Tibial artery (tissue), 4 donors: Measurements from ENCODE around the gene DYNC2I2.
"Not testable (repeated sequence)": the region's sequence is repeated elsewhere in the genome, so short reads cannot be mapped to it uniquely, and the experiment has no call there.

Experiments used
- DNase-seq, 2 donors: peaks; one replicate each; pipeline ENCODE4 v3.0.0-alpha.2; 2019
- H3K27ac ChIP-seq, 2 donors: fragments of 200-600 bp; sonication (generic) in 1 of 2; 1 replicate in 1 of 2; 2 replicates in 1 of 2; pipeline ENCODE4 v1.5.1; 2018 to 2019; ENCODE audit warnings: mild to moderate bottlenecking in 1 of 2
- H3K27me3 ChIP-seq, 2 donors: fragments of 200-600 bp; sonication (generic) in 1 of 2; one replicate each; pipeline versions ENCODE4 v1.5.1 to v1.6.0; 2016 to 2019
- H3K36me3 ChIP-seq, 3 donors: fragments of 200-600 bp; sonication (generic) in 2 of 3; one replicate each; pipeline ENCODE4 v1.5.1; 2016 to 2019; ENCODE audit warnings: mild to moderate bottlenecking in 2 of 3
- H3K4me1 ChIP-seq, 4 donors: fragments of 200-600 bp; sonication (generic) in 2 of 4; 1 replicate in 3 of 4; 2 replicates in 1 of 4; pipeline ENCODE4 v1.5.1; 2016 to 2019
- H3K4me3 ChIP-seq, 2 donors: fragments of 200-600 bp; sonication (generic) in 1 of 2; 1 replicate in 1 of 2; 2 replicates in 1 of 2; pipeline ENCODE4 v1.5.1; 2018 to 2019; ENCODE audit warnings: mild to moderate bottlenecking in 2 of 2
- H3K9me3 ChIP-seq, 3 donors: fragments of 200-600 bp; sonication (generic) in 1 of 3; one replicate each; pipeline ENCODE4 v1.5.1; 2016 to 2019
- intact Hi-C: fragments of 100-400 bp; cut with DNase I; formaldehyde crosslinking; loops from one replicate; pipeline ENCODE4 v1.15.0; 2023; ENCODE audit warnings: low total_unique reads
- TF ChIP-seq, protein P1 (sequence below), 2 experiments: fragments of 200-600 bp in 1 of 2; fragments of 450-650 bp in 1 of 2; IDR thresholded peaks; one replicate each; pipeline ENCODE4 v1.5.1; 2017 to 2019; ENCODE audit warnings: antibody characterized with exemption in 2 of 2, mild to moderate bottlenecking in 1 of 2, moderate library complexity in 1 of 2

The DYNC2I2 gene

GRCh38 chr9:128683340-128684064, 26.9 kb upstream of the DYNC2I2 start:
- Histone ChIP-seq H3K36me3 (no peaks in the 10 kb centered on the region), H3K27me3 (peaks cover 0 to 5% of the 10 kb centered on the region in 2 donors), H3K9me3 (no peaks in the 10 kb centered on the region), H3K4me1 (peaks cover 0 to 26% (median 19%) of the 10 kb centered on the region in 4 donors), H3K27ac (peak overlapping the region; percentile 38 to 41), H3K4me3 (peak overlapping the region; percentile 39 to 57)
- intact Hi-C loops = no loop called here
- TF ChIP-seq, protein P1, sequence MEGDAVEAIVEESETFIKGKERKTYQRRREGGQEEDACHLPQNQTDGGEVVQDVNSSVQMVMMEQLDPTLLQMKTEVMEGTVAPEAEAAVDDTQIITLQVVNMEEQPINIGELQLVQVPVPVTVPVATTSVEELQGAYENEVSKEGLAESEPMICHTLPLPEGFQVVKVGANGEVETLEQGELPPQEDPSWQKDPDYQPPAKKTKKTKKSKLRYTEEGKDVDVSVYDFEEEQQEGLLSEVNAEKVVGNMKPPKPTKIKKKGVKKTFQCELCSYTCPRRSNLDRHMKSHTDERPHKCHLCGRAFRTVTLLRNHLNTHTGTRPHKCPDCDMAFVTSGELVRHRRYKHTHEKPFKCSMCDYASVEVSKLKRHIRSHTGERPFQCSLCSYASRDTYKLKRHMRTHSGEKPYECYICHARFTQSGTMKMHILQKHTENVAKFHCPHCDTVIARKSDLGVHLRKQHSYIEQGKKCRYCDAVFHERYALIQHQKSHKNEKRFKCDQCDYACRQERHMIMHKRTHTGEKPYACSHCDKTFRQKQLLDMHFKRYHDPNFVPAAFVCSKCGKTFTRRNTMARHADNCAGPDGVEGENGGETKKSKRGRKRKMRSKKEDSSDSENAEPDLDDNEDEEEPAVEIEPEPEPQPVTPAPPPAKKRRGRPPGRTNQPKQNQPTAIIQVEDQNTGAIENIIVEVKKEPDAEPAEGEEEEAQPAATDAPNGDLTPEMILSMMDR (IDR thresholded peaks at IDR 0.05) = no peak
- peak in 1 of 2 donors; percentile 61 for DNase-seq

GRCh38 chr9:128677794-128678193, 21.1 kb upstream of the DYNC2I2 start:
- intact Hi-C loops = no loop called here
- TF ChIP-seq, protein P1 (IDR thresholded peaks at IDR 0.05) = no peak

GRCh38 chr9:128675382-128675781, 18.7 kb upstream of the DYNC2I2 start:
- DNase-seq = no peak
- no peaks in the 10 kb centered on the region for H3K36me3 ChIP-seq
- no peaks in the 10 kb centered on the region for H3K4me1 ChIP-seq
- intact Hi-C loops = no loop called here
- no peaks in the 10 kb centered on the region for H3K27me3 ChIP-seq
- H3K9me3 ChIP-seq = no peaks in the 10 kb centered on the region
- no peak overlapping the region for H3K27ac ChIP-seq
- TF ChIP-seq, protein P1 (IDR thresholded peaks at IDR 0.05) = no peak
- H3K4me3 ChIP-seq = no peak overlapping the region

More at GRCh38 chr9:128677794-128678193, 21.1 kb upstream of the DYNC2I2 start:
- no peaks in the 10 kb centered on the region for H3K4me1 ChIP-seq
- H3K27ac ChIP-seq = no peak overlapping the region
- H3K36me3 ChIP-seq = no peaks in the 10 kb centered on the region
- H3K9me3 ChIP-seq = no peaks in the 10 kb centered on the region
- no peaks in the 10 kb centered on the region for H3K27me3 ChIP-seq
- no peak overlapping the region for H3K4me3 ChIP-seq
- no peak for DNase-seq

- Histone ChIP-seq H3K36me3 (no peaks in the 10 kb centered on the region), H3K4me1 (no peaks in the 10 kb centered on the region), H3K9me3 (no peaks in the 10 kb centered on the region), H3K27me3 (no peaks in the 10 kb centered on the region), H3K4me3 (no peak overlapping the region), H3K27ac (no peak overlapping the region)
- TF ChIP-seq, protein P1 (IDR thresholded peaks at IDR 0.05) = no peak
- no peak for DNase-seq
- intact Hi-C loops = no loop called here
Measured at GRCh38 chr9:128669786-128670185, 13.1 kb upstream of the DYNC2I2 start.

GRCh38 chr9:128666481-128666941, 9.9 kb upstream of the DYNC2I2 start:
- H3K4me1 ChIP-seq, DNase-seq, H3K9me3 ChIP-seq, intact Hi-C loops, H3K36me3 ChIP-seq, H3K27ac ChIP-seq, H3K4me3 ChIP-seq, H3K27me3 ChIP-seq: not testable (repeated sequence)

DNA sequence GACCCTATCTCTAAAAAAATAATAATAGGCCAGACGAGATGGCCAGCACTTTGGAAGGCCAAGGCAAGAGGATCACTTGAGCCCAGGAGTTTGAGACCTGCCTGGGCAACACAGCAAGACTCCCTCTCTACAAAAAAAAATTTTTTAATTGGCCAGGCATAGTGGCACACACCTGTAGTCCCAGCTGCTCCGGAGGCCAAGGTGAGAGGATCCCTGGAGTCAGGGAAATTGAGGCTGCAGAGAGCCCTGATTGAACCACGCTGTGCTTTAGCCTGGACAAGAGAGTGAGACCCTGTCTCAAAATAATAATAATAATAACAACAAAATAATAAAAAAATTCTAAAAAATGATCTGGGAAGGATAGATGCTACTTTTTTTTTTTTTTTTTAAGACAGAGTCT, 1.1 kb upstream of the DYNC2I2 start:
- Histone ChIP-seq H3K27me3 (no peaks in the 10 kb centered on the region), H3K4me3 (no peak overlapping the region), H3K4me1 (peaks cover 0 to 10% (median 4%) of the 10 kb centered on the region in 4 donors), H3K9me3 (no peaks in the 10 kb centered on the region), H3K27ac (peak overlapping the region in 1 of 2 donors; percentile 97), H3K36me3 (no peaks in the 10 kb centered on the region)
- TF ChIP-seq, protein P1 (IDR thresholded peaks at IDR 0.05) = no peak
- no peak for DNase-seq
- intact Hi-C loops = no loop called here
